ENCODE data around the gene PACS2. TPM values are rescaled to one million over a fixed set of nuclear protein-coding genes. Genes with fewer than 3 reads are reported as not detected.
A peak's percentile ranks its signal among the peaks of the same experiment; 100 is the strongest.
"Not testable (repeated sequence)": the region's sequence is repeated elsewhere in the genome, so short reads cannot be mapped to it uniquely, and the experiment has no call there.

PACS2 gene
- total RNA-seq = 27.0 TPM

DNA sequence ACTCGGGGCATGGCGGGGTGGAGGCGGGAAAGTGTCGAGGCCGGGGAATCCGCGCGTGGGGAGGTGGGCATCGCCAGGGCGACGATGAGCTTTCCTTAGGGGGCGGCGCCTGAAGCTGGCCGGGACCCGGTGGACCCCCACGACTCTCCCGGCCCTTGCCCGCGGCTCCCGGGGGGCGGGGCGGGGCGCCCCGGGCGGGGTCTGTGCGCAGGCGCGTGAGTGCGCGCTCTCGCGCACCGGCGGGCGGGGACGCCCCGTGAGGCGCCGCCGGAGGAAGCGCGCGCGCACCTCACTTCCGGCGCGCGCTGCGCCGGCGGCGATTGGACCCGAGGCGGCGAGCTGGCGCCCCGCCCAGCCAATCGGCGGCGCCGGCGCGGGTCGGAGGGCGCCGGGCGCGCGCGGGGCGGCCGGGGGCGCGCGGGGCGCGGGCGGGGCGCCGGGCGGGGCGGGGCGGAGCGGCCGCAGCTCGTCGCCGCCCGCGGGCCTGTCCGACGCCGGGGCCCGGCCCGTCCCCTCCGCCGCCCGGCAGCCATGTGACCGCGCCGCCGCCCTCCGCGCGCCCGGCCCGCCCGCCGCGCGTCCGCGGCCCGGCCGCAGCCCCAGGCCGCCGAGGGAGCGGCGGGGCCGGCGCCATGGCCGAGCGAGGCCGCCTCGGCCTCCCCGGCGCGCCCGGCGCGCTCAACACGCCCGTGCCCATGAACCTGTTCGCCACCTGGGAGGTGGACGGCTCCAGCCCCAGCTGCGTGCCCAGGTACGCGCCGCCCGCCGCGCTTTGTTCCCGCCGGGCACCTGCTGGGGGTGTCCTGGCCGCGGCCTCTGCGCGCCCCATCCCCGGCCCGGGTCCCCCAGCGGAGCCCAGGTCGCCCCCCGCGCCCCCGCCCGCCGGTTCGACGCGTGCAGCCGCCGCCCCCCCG, at the start of gene PACS2:
Gene PACS2 (plus strand): TSS at position 462 of the 914 bp plus-strand sequence. CDS start 171 bp downstream, at position 633.
- no peaks in the 10 kb centered on the region for H3K27me3 ChIP-seq (ENCODE audit: insufficient read depth, low read length)
- peaks cover 30% of the 10 kb centered on the region for H3K4me1 ChIP-seq (ENCODE audit: insufficient read depth, low read length)
- no peaks in the 10 kb centered on the region for H3K9me3 ChIP-seq (ENCODE audit: low read depth, low read length)

DNA sequence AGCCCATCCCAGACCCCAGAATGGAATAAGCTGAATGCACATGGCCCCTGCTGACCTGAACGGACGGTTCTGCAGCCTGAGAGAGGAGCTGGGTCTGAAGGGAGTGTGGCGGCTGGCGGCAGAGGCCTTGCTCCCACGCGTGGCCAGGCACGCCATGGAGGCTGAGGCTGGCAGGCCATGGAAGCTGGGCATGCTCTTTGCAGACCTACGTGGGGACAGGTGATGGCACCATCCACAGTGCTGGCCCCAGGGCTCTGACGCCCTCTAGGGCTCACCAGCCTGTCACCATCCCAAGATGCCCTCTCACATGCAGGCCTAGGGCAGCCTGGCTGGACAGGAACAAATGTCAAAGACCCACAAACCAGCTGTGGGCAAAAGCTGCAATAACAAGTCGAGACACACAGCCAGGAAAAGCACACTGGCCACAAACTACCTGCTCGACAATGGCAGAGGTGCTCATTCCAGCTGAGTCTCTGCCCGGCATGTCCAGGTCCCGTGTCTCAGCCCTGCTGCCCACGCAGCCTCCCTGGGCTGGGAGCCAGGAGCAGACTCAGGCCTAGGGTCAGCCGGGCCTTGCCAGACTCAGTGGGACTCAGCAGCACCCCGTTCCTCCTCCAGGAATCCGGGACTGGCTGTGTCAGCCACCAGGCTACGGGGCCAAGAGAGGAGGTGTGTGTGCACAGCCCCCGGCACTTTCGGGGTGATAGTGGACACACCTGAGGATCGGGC, 46.6 kb upstream of the PACS2 start:
- no peaks in the 10 kb centered on the region for H3K9me3 ChIP-seq (ENCODE audit: low read depth, low read length)
- H3K27me3 ChIP-seq (ENCODE audit: insufficient read depth, low read length) = no peaks in the 10 kb centered on the region
- no peaks in the 10 kb centered on the region for H3K4me1 ChIP-seq (ENCODE audit: insufficient read depth, low read length)
- no peak overlapping the region for H3K4me3 ChIP-seq (ENCODE audit: low read length)

More for the DNA sequence above, at the start of gene PACS2:
- H3K4me3 ChIP-seq (ENCODE audit: low read length) = peak within 1 kb of the TSS; percentile 38

DNA sequence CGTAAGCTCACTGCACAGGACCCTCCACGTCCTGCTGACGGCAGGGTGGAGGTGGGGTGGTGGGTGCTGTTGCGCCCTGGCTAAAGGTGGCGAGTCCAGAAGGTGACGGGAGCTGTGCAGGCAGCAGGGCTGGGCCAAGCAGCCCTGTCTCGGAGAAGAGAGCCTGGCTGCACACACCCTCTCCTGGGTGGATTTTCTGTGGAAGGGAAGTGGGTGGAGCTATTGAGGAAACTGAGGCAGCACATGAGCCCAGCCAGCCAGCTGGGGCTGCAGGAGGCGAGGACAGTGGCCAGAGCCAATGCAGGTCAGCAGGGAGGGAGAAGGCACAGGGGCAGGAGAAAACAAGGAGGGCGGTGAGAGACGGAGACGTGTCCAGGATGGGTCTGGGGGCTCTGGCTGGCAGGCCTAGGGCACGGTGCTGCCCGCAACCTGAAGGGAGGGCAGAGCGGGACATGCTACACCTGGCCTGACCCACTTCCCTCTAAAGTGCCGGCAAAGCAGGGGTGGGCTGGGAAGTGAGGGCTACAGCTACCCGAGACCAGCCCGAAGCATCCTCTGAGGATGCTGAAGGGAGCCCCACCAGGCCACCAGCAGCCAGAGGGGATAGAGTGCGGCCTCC, 45.7 kb upstream of the PACS2 start:
- no peak overlapping the region for H3K4me3 ChIP-seq (ENCODE audit: low read length)
- no peaks in the 10 kb centered on the region for H3K9me3 ChIP-seq (ENCODE audit: low read depth, low read length)
- no peaks in the 10 kb centered on the region for H3K27me3 ChIP-seq (ENCODE audit: insufficient read depth, low read length)
- H3K4me1 ChIP-seq (ENCODE audit: insufficient read depth, low read length) = no peaks in the 10 kb centered on the region

DNA sequence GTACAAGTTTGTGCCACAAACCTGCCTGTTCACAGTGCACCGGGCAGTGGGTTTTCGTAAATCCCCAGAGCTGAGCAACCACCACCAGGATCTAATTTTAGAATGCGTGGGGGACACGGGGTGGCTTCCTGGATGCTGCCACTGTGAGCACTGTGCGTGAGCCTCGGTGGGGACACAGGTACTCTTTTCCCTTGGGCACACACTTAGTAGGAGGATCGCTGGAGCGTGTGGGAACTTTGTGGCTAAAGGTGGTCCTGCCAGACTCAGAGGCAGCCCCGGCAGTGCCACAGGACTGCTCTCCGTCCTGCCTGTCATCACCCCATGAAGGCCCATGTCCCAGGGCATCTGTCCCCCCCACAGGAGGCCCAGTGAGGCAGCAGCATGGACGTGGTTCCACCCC, 45.1 kb upstream of the PACS2 start:
- Histone ChIP-seq H3K4me3 (ENCODE audit: low read length) (no peak overlapping the region), H3K27me3 (ENCODE audit: insufficient read depth, low read length) (no peaks in the 10 kb centered on the region), H3K9me3 (ENCODE audit: low read depth, low read length) (no peaks in the 10 kb centered on the region), H3K4me1 (ENCODE audit: insufficient read depth, low read length) (no peaks in the 10 kb centered on the region)

DNA sequence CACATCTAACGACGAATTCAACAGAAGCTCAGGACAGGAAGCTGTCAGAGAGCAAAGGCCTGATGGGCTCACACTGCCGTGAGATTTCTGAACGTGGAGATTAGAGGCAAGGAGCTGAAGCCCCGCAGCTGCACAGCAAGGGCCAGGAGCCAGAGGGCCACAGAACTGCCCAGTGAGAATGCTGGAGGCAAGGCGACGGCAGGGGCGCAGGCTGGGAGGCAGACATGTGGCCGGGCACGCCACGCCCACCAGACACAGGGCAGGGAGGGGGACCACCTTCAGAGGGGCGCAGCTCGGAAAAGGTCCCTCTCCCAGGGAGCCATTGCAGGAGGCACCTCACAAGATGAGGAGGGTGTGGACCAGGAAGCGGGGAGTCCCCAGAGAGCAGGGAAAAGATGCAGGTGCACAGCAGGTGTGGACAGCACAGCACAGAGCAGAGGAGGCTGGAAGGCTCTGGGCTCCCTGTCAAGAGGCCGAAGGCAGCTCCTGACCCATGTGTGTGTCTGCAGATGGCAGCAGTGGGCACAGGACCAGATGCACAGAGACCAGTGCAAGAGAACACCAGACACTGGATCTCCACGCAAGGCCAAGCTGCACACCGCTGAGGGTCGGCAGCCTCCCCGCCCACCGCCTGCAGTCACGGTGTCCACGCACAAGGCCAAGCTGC, 43.2 kb upstream of the PACS2 start:
- Histone ChIP-seq H3K4me3 (ENCODE audit: low read length) (no peak overlapping the region), H3K4me1 (ENCODE audit: insufficient read depth, low read length) (no peaks in the 10 kb centered on the region), H3K27me3 (ENCODE audit: insufficient read depth, low read length) (no peaks in the 10 kb centered on the region), H3K9me3 (ENCODE audit: low read depth, low read length) (no peaks in the 10 kb centered on the region)

DNA sequence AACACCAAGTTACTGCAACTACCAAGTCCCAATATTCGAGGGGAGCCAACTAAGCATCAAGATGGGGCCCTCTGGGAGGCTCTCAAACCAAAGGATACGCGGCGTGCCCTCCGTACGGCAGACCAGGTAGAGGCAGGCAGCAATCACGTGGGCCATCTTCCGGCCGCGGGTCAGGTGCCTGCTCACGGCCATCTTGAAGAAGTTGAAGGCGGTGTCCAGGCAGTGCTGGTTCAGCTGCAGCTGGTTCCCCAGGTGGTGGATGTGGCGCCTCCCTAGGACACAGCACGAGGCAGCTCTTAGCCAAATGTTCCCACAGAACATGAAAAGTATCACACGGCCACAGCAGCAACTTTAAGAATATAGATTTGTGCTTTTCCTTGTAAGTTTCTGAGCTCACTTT, 41.9 kb upstream of the PACS2 start:
- Histone ChIP-seq H3K4me1 (ENCODE audit: insufficient read depth, low read length) (no peaks in the 10 kb centered on the region), H3K9me3 (ENCODE audit: low read depth, low read length) (no peaks in the 10 kb centered on the region), H3K4me3 (ENCODE audit: low read length) (no peak overlapping the region), H3K27me3 (ENCODE audit: insufficient read depth, low read length) (no peaks in the 10 kb centered on the region)

DNA sequence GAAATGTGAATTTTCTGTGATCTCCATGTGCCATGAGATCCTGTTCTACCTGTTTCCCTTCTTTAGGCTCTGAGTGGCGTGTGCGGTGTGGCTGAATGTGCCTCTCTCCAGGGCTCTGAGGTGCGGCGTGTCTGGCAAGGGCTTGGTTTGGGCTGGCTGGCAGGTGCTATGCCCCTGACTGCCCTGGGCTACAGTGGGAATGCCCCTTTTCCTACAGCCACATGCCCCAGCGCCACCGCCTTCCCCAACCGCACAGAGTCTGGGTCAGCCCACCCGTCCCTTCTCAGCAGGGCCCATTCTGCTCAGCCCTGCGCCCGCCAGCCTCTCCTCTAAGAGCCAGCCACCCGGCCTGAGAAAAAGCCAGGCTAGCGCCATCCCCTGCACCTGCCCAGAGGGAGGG, 41.5 kb upstream of the PACS2 start:
- no peaks in the 10 kb centered on the region for H3K9me3 ChIP-seq (ENCODE audit: low read depth, low read length)
- H3K4me1 ChIP-seq (ENCODE audit: insufficient read depth, low read length) = peaks cover 2% of the 10 kb centered on the region
- no peak overlapping the region for H3K4me3 ChIP-seq (ENCODE audit: low read length)
- no peaks in the 10 kb centered on the region for H3K27me3 ChIP-seq (ENCODE audit: insufficient read depth, low read length)

DNA sequence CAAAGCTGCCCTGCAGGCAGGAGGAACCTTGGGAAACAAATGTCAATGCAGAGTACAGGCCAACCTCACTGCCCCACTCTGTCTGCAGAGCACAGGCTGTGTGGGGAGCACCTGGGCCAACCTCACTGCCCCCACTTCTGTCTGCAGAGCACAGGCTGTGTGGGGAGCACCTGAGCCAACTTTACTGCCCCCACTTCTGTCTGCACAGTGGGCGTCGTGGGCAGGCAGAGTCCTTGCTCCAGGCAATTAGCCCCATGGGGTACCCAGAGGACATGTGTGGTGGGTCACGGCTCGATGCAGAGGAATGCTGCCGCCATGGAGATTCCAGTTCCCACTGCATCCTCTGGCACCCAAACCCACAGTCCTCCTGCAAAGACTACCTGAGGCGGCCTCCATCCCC, 39.9 kb upstream of the PACS2 start:
- Histone ChIP-seq H3K4me3 (ENCODE audit: low read length) (no peak overlapping the region), H3K4me1 (ENCODE audit: insufficient read depth, low read length) (peaks cover 3% of the 10 kb centered on the region), H3K9me3 (ENCODE audit: low read depth, low read length) (no peaks in the 10 kb centered on the region), H3K27me3 (ENCODE audit: insufficient read depth, low read length) (no peaks in the 10 kb centered on the region)

DNA sequence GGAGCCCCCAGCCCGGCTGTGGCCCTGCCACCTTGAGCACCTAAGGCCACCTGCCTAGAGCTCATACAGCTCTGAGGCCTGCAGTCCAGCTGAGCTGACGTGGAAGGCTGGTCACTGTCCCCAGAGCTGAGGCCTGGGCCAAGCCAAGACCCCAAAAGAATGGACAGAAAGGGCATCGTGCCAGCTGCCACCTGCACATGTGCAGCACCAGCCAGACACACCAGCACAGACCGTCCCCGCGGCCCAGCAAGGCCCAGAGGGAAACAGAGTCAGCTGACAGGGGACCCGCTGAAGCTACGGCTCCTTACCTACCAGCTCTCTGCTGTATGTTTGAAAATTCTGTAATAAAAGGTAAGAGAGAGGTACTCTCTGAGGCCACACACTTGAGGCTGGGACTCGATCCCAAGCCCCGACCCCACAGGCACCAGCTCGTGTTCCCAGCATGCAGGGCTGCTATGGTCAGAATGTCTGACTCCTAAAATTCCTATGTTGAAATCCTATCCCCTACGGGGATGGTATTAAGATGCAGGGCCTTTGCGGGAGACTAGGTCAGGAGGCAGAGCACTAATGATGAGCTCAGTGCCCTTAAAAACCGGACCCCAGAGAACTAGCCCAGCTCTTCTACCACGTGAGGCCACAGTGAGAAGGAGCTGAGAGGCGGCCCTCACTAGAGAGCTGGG, 39.1 kb upstream of the PACS2 start:
- Histone ChIP-seq H3K4me1 (ENCODE audit: insufficient read depth, low read length) (peaks cover 3% of the 10 kb centered on the region), H3K27me3 (ENCODE audit: insufficient read depth, low read length) (no peaks in the 10 kb centered on the region), H3K9me3 (ENCODE audit: low read depth, low read length) (no peaks in the 10 kb centered on the region), H3K4me3 (ENCODE audit: low read length) (no peak overlapping the region)

DNA sequence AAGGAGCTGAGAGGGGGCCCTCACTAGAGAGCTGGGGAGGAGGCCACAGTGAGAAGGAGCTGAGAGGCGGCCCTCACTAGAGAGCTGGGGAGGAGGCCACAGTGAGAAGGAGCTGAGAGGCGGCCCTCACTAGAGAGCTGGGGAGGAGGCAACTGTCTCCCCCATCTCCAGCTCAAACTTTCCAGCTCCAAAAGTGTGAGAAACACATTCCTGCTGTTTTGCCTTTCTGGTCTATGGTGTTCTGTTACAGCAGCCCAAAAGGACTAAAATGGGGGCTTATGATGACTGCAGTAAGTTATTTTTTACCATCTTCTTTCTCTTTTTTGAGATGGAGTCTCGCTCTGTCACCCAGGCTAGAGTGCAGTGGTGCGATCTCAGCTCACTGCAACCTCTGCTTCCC, 37.1 kb upstream of the PACS2 start:
- not testable (repeated sequence) for H3K4me3 ChIP-seq (ENCODE audit: low read length); H3K9me3 ChIP-seq (ENCODE audit: low read depth, low read length); H3K27me3 ChIP-seq (ENCODE audit: insufficient read depth, low read length); H3K4me1 ChIP-seq (ENCODE audit: insufficient read depth, low read length)

DNA sequence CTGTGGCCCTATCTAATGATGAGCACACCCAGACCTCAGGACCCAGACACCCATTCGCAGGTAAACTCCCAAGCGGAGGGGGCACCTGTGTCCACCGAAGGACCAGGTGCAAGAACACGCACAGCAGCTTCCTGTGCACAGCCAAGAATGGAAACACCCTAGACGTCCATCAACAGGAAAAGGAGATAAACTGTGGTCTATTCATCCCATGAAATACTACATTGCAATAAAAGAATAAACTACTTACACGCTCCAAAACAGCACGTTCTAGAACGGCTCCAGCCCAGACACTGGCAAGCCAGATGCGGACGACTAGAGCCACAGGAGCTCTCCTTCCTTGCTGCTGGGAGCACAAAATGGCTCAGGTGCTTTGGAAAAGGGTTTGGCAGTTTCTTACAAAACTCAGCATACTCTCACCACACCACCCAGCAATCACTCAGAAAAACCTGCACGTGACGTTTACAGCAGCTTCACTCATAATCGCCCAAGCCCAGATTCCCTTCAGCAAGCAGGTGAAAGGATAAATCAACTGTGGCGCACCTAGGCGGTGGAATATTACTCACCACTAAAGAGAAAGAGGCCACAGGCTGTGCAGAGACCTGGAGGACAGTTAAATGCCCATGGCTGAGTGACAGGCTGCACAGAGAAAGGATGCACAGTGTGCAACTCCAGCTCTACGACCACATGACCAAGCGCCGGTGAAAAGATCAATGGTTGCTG, 34.7 kb upstream of the PACS2 start:
- no peaks in the 10 kb centered on the region for H3K9me3 ChIP-seq (ENCODE audit: low read depth, low read length)
- H3K27me3 ChIP-seq (ENCODE audit: insufficient read depth, low read length) = no peaks in the 10 kb centered on the region
- peaks cover 11% of the 10 kb centered on the region for H3K4me1 ChIP-seq (ENCODE audit: insufficient read depth, low read length)
- H3K4me3 ChIP-seq (ENCODE audit: low read length) = no peak overlapping the region

DNA sequence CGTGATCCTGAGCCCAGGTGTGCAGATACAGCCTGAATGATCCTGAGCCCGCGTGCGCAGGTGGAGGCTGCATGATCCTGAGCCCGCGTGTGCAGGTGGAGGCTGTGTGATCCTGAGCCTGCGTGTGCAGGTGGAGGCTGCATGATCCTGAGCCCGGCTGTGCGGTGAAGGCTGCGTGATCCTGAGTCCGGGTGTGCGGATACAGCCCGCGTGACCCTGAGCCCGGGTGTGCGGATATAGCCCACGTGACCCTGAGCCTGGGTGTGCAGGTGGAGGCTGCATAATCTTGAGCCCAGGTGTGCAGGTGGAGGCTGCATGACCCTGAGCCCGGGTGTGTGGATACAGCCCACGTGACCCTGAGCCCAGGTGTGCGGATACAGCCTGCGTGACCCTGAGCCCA, 34.0 kb upstream of the PACS2 start:
- Histone ChIP-seq H3K4me3 (ENCODE audit: low read length) (no peak overlapping the region), H3K27me3 (ENCODE audit: insufficient read depth, low read length) (no peaks in the 10 kb centered on the region), H3K9me3 (ENCODE audit: low read depth, low read length) (no peaks in the 10 kb centered on the region), H3K4me1 (ENCODE audit: insufficient read depth, low read length) (peaks cover 11% of the 10 kb centered on the region)

DNA sequence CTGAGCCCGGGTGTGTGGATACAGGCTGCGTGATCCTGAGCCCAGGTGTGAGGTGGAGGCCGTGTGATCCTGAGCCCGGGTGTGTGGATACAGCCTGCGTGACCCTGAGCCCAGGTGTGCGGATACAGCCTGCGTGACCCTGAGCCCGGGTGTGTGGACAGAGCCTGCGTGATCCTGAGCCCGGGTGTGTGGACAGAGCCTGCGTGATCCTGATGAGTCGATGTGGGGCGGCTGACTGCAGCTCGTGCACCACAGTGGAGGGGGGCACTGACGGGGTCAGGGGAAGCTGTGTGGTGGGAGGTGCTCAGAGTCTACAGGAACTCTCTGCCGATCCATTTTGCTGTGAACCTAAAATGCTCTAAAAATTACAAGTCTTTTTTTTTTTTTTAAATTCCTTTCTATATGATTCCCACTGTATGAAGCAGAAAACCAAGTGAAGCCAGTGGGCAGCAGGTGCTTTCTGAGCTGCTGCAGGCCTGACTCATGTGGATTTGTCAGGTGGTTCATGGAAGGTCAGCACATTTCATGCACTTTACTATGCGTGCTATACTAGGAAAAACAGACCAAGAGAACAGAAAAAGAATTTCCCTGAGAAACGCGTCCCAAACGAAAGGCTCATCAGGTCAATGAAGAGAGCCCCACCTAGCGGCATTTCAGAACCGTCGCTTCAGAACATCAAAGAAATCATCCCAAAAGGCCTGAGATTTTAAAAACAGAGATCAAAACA, 33.0 kb upstream of the PACS2 start:
- Histone ChIP-seq H3K9me3 (ENCODE audit: low read depth, low read length) (no peaks in the 10 kb centered on the region), H3K4me3 (ENCODE audit: low read length) (no peak overlapping the region), H3K4me1 (ENCODE audit: insufficient read depth, low read length) (peaks cover 11% of the 10 kb centered on the region), H3K27me3 (ENCODE audit: insufficient read depth, low read length) (no peaks in the 10 kb centered on the region)

Measured in mononuclear cell (primary cell).